PFSK-1 (cell line): Measurements from ENCODE around the gene OSBPL2.

Source experiments
- FOXP2 ChIP-seq: optimal IDR thresholded peaks from 2 replicates; pipeline ENCODE3; 2011; ENCODE audit warnings: borderline replicate concordance, control low read depth, inconsistent platforms; ENCODE audit not compliant: insufficient read depth; ENCODE audit errors: extremely low read length, extremely low read depth
- POLR2AphosphoS5 ChIP-seq: IDR thresholded peaks from 2 replicates; pipeline ENCODE4 v1.6.1; 2012; ENCODE audit warnings: low read depth, mild to moderate bottlenecking, control low read depth, low read length, moderate library complexity
- SIN3A ChIP-seq: IDR thresholded peaks from 2 replicates; pipeline ENCODE4 v1.6.1; 2012; ENCODE audit warnings: mild to moderate bottlenecking, low read length, moderate library complexity, borderline replicate concordance; ENCODE audit not compliant: insufficient read depth
- TAF1 ChIP-seq: IDR thresholded peaks from 2 replicates; pipeline ENCODE4 v1.6.1; 2012; ENCODE audit warnings: low read length, control low read depth, borderline replicate concordance; ENCODE audit not compliant: insufficient read depth
- TF ChIP-seq, protein P1 (sequence below), 2 experiments: IDR thresholded peaks; 2 replicates each; pipeline versions ENCODE4 v1.6.1 to v1.8.0; 2011 to 2012; ENCODE audit warnings: low read depth in 2 of 2, low read length in 2 of 2, control low read depth in 1 of 2, inconsistent platforms in 1 of 2, mild to moderate bottlenecking in 1 of 2, moderate library complexity in 1 of 2; ENCODE audit not compliant: insufficient read depth in 1 of 2

OSBPL2 gene

DNA sequence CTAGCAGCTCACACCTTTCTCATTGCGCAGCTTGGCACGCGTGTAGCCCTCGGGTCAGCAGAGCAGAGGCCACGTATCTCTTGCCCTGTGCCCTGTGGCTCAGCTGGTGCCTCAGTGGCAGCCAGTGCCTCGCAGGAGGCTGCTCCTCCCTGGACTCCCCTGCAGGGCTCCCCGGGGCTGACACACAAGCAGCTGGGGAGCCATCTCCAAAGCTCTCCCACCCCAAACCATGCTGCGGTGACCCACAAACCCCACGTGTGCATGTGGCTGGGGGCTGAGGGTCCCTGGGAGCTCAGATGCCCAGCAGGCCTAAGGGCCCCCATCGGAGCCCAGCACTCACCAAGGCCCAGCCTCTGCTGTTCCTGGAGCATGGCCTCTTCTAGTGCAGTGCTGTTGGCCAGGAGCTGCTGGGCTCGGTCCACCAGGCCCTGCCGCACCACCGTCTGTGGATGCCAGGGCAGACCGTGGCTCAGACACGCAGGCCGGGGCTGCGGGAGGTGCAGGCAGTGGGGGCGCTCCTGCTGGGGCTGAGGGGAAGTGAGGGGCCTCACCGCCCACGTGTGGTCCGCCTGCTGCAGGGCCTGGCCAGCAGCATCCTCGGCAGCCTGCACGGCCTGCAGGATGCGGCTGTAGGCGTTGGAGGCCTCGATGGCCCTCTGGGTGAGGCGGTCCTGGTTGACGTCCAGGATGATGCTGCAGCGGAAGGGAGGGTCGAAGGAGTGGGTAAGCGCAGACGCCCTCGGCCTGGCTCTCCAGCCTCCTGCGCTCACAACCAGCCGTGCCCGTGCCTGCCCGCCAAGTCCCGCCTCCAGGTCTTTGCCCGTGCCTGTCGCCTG, 78.2 kb downstream of the OSBPL2 start:
- no peak for TF ChIP-seq POLR2AphosphoS5
- no peak for TF ChIP-seq FOXP2
- TF ChIP-seq, protein P1, sequence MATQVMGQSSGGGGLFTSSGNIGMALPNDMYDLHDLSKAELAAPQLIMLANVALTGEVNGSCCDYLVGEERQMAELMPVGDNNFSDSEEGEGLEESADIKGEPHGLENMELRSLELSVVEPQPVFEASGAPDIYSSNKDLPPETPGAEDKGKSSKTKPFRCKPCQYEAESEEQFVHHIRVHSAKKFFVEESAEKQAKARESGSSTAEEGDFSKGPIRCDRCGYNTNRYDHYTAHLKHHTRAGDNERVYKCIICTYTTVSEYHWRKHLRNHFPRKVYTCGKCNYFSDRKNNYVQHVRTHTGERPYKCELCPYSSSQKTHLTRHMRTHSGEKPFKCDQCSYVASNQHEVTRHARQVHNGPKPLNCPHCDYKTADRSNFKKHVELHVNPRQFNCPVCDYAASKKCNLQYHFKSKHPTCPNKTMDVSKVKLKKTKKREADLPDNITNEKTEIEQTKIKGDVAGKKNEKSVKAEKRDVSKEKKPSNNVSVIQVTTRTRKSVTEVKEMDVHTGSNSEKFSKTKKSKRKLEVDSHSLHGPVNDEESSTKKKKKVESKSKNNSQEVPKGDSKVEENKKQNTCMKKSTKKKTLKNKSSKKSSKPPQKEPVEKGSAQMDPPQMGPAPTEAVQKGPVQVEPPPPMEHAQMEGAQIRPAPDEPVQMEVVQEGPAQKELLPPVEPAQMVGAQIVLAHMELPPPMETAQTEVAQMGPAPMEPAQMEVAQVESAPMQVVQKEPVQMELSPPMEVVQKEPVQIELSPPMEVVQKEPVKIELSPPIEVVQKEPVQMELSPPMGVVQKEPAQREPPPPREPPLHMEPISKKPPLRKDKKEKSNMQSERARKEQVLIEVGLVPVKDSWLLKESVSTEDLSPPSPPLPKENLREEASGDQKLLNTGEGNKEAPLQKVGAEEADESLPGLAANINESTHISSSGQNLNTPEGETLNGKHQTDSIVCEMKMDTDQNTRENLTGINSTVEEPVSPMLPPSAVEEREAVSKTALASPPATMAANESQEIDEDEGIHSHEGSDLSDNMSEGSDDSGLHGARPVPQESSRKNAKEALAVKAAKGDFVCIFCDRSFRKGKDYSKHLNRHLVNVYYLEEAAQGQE (IDR thresholded peaks at IDR 0.05; ENCODE audit: insufficient read depth in 1 of 2, low read depth in 2 of 2, low read length in 2 of 2) = no peak
- TF ChIP-seq SIN3A = no peak
- TF ChIP-seq TAF1 = no peak

DNA sequence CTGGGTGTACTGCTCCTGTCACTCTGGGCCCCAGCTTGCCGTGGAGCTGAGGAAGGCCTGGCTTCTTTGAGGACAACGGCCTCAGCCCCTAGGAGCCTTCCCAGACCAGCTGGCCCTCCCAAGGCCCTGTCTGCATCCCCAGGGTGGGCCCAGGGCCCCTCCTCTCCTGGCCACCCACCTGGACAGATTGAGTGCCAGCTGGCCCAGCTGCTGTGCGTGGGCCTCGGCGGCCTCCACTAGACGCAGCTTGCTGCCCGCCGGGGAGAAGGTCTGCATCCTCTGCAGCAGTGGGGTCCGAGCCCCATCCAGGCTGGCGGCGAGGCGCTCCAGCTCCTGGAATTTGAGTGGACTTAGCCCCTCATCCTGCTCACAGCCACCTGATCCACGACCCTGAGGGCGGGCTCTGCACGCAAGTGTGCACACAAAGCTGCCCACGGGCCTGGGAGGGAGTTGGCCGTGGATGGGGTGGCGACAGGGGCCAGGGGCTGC, 78.9 kb downstream of the OSBPL2 start:
- TF ChIP-seq, protein P1 (IDR thresholded peaks at IDR 0.05; ENCODE audit: insufficient read depth in 1 of 2, low read depth in 2 of 2, low read length in 2 of 2) = no peak
- no peak for TF ChIP-seq FOXP2
- no peak for TF ChIP-seq POLR2AphosphoS5
- no peak for TF ChIP-seq SIN3A
- TF ChIP-seq TAF1 = no peak

DNA sequence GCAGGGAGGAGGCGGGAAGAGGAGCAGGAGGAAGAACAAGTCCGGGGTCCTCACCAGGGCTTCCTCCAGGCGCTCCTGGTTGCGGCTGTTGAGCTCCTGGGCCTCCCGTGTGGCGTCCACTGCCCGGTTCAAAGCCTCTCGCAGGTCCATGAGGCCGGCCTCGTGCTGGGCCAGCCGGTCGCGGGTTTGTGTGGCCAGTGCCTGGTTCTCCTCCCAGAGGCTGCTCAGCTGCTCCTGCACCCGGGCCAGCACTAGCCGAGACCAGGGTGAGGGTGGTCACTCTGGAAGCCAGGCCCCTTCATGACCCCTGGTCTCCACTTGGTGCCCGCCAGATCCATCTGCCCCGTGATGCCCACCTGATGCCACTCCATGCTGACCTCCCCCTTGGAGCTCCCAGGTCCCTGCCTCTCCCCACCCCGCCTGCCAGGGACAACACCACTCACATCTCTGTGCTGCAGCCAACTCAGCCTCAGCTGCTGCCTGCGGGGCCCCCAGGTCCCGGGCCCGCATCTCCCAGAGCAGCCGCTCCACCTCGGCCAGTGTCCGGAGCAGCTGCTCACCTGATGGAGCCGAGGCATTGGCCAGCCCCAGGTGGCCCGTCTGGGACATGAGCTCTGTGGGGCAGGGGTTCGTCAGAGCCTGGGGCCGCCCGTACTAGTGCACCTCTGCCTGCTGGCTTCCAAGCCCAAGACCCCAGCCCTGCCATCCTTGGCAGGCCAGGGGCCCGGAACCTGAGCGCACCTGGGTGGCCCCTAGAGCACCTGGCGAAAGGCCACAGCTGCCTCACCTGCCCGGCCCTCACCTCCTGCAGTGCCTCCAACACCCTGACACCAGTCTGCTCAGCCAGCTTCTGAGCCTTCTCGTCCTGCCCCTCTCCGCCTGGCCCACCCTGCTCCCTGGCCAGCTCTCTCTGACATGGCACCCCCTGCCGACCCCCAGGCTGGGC, 80.4 kb downstream of the OSBPL2 start:
- TF ChIP-seq POLR2AphosphoS5 = no peak
- no peak for TF ChIP-seq SIN3A
- TF ChIP-seq, protein P1 (IDR thresholded peaks at IDR 0.05; ENCODE audit: insufficient read depth in 1 of 2, low read depth in 2 of 2, low read length in 2 of 2) = no peak
- no peak for TF ChIP-seq TAF1
- TF ChIP-seq FOXP2 = no peak

DNA sequence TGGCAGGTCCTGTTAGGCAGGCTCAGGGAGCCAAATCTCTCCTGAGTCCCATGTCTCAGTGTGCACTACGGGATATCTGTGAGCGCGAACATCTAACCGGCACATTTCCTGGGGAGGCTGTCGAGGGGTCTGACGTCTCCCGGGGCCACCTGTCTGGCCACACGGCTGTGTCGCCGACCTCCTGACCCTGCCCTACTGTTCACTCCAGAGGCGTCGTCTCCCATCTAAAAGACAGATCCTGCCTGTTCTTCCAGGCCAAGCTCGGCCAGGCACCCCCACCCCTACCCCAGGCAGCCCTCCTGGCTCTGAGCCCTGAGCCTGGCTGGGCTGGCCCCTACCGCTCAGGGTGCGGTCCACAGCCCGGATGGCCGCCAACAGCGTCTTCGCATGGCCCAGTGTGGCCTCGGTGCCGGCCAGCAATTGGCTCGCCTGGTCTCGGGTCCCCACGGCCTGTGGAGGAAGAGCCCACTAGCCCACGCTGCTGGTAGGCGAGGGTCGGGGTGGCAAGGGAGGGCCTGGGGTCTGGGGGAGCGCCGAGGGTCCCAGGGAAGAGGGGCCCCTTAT, 81.1 kb downstream of the OSBPL2 start:
- no peak for TF ChIP-seq TAF1
- TF ChIP-seq SIN3A = no peak
- TF ChIP-seq, protein P1 (IDR thresholded peaks at IDR 0.05; ENCODE audit: insufficient read depth in 1 of 2, low read depth in 2 of 2, low read length in 2 of 2) = no peak
- no peak for TF ChIP-seq FOXP2
- TF ChIP-seq POLR2AphosphoS5 = no peak
